Cardiac fibroblast (primary cell): ENCODE results near the gene STYXL2.

ENCODE experiments used
- DNase-seq, 2 donors: peaks; one replicate each; pipeline versions ENCODE4 v3.0.0 to v3.0.0-alpha.2; 2010; ENCODE audit warnings: low read depth in 2 of 2
- H3K4me3 ChIP-seq, 2 donors: replicated peaks in 1 of 2; 1 replicate in 1 of 2; 2 replicates in 1 of 2; pipeline ENCODE4 v1.5.1; 2011; ENCODE audit warnings: low read depth in 2 of 2, low read length in 2 of 2, mild to moderate bottlenecking in 2 of 2, moderate library complexity in 1 of 2
- TF ChIP-seq, protein P1 (sequence below): IDR thresholded peaks from one replicate; pipeline ENCODE4 v1.5.1; 2011; ENCODE audit warnings: low read depth, mild to moderate bottlenecking, low read length, inconsistent platforms

Gene STYXL2

GRCh38 chr1:167104256-167104633 lies 10.4 kb downstream of the STYXL2 start:
- no peak for DNase-seq
- no peak overlapping the region for H3K4me3 ChIP-seq
- TF ChIP-seq, protein P1, sequence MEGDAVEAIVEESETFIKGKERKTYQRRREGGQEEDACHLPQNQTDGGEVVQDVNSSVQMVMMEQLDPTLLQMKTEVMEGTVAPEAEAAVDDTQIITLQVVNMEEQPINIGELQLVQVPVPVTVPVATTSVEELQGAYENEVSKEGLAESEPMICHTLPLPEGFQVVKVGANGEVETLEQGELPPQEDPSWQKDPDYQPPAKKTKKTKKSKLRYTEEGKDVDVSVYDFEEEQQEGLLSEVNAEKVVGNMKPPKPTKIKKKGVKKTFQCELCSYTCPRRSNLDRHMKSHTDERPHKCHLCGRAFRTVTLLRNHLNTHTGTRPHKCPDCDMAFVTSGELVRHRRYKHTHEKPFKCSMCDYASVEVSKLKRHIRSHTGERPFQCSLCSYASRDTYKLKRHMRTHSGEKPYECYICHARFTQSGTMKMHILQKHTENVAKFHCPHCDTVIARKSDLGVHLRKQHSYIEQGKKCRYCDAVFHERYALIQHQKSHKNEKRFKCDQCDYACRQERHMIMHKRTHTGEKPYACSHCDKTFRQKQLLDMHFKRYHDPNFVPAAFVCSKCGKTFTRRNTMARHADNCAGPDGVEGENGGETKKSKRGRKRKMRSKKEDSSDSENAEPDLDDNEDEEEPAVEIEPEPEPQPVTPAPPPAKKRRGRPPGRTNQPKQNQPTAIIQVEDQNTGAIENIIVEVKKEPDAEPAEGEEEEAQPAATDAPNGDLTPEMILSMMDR = no peak

DNA sequence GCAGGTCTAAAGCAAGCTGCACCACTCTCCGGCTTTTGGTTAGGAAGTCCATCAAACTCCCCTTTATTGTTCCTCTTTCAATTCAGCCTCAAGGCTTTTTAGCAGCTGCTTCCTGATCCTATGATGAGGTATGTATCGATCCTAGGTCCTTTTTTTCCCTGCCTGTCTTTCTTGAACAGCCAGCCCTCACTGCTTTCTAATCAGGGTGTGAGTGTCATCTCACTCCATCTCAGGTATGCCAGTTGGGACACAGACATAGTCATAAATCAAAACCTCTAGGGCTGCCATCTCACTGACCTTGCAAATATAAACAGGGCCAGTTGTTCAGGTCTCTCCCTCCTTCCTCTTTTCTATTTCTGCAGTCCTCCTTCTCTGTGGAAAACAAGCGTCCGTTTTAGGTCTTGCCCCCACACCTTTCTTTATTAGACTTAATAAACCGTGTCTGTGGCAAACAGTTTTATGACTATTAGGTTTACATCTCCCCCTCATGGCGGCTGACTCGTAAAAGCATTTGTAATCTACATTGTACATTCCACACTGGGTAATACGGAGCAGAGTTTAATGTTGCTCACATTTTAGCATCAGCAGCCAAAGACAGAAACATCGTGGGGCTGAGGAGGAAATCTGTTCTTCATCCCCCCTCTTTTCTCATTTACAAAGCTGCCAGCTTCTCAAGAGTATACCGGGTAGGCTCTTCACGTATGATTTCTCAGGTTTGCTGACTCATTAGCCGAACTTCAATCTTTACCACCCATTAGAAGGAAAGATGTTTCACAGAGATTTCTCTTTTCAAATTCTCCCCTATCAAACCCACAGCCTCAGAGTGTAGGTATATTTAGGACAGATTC lies 11.6 kb downstream of the STYXL2 start:
- no peak for DNase-seq
- no peak overlapping the region for H3K4me3 ChIP-seq
- TF ChIP-seq, protein P1 = no peak

DNA sequence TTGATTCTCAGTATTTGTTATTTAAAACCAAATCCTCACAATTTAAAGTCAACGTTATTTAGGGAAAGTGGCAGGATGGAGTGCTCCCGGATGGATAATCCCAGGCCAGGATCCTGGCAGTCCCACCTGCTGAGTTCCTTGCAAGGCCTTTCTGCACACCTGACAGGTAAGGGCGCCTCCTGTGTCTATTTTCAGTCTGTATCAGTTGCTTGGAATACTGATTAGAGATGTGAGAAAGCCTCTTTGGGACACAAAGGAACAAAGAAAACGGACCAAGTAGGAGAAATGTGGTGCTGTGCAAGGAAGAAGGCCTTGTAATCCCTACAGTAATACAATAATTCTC lies 12.2 kb downstream of the STYXL2 start:
- DNase-seq = no peak
- no peak overlapping the region for H3K4me3 ChIP-seq
- TF ChIP-seq, protein P1 = no peak

DNA sequence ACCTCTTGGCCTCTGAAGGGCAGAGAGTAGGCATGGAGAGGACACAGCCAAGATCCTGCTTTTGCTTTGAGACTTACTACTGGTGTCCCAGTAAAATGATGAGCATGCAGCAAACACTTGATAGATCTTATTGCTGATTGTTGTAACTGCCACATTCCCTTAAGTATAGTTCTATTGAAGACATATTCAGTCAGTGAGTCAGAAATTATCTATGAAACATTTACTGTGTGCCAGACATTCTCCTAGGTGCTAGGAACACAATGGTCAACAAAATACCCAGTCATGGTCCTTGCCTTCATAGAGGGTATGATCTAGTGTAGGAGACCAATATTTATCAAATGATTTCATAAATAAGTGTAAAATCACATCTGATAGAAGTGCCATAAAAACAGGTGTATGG lies 13.6 kb downstream of the STYXL2 start:
- TF ChIP-seq, protein P1 = no peak
- peak in 1 of 2 donors; percentile 16 for DNase-seq
- H3K4me3 ChIP-seq = no peak overlapping the region

DNA sequence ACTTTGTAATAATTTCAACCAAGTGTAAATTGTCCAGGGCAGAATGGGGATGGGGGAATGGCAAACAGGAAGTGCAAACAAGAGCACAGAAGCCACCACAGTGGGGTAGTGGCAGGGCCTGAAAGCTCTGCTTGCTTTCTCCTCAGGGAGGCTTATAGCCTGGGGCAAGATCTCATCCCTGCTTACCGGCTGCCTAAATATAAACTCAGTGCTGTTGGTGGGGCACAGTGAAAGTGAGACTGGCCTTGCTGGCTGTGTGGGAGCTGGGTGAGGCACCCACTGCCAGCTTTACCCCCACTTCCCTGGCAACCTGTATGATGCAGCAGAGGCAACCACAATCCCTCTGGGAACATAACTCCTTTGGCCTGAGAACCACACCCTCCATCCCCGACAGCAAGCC lies 15.2 kb downstream of the STYXL2 start:
- no peak for DNase-seq
- H3K4me3 ChIP-seq = no peak overlapping the region
- TF ChIP-seq, protein P1 = no peak

DNA sequence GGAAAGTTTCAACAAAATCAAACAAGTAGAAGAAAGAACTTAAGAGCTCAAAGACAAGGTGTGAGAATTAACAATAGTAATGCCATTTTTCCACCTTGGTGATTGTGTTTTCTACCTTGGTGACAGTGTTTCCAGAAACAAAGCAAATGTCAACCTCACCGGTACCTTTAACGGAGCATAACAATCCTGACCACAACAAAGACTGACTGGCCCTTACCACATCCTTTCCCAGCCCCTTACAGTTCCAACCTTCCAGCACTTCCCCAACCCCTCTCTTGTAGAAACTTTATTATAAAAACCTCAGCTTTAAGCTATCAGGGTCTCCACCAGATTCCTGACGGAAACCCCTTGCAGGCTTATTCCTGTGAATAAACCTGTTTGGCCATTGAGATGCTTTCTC lies 16.7 kb downstream of the STYXL2 start:
- TF ChIP-seq, protein P1 = no peak
- DNase-seq = no peak
- no peak overlapping the region for H3K4me3 ChIP-seq
